ENCODE data around the gene PNPLA5.

- TF ChIP-seq CTCF (IDR thresholded peaks at IDR 0.05), result no peak
- TF ChIP-seq POLR2A (IDR thresholded peaks at IDR 0.05), result no peak
These were observed 2.0 kb downstream of the PNPLA5 start for GRCh38 chr22:43889860-43890253.

Data from sigmoid colon (tissue), 3 donors.